CD14-positive monocyte (primary cell): ENCODE data around the gene SSU72. TPM values are rescaled to one million over a fixed set of nuclear protein-coding genes. Genes with fewer than 3 reads are reported as not detected.

Source experiments
- DNase-seq, 3 donors: peaks; one replicate each; pipeline ENCODE4 v3.0.0-alpha.2; 2011 to 2022
- H2AFZ ChIP-seq: 2 replicates; pipeline ENCODE4 v1.6.0; 2012; ENCODE audit warnings: mild to moderate bottlenecking, low read depth, low read length, inconsistent platforms; ENCODE audit not compliant: insufficient read depth, poor library complexity, severe bottlenecking
- H3K27ac ChIP-seq, 2 donors: 1 replicate in 1 of 2; 2 replicates in 1 of 2; pipeline ENCODE4 v1.5.1; 2012 to 2013; ENCODE audit warnings: low read length in 2 of 2, control low read depth in 1 of 2, inconsistent platforms in 1 of 2, low read depth in 1 of 2, mild to moderate bottlenecking in 1 of 2
- H3K27me3 ChIP-seq, 2 donors: one replicate each; pipeline versions ENCODE4 v1.6.0 to v1.6.1; 2011 to 2013; ENCODE audit warnings: low read length in 2 of 2; ENCODE audit not compliant: control insufficient read depth in 2 of 2, insufficient read depth in 2 of 2
- H3K36me3 ChIP-seq, 2 donors: replicated peaks in 1 of 2; 1 replicate in 1 of 2; 2 replicates in 1 of 2; pipeline versions ENCODE4 v1.5.1 to v1.6.1; 2012 to 2013; ENCODE audit warnings: low read length in 2 of 2, control low read depth in 1 of 2, inconsistent platforms in 1 of 2, mild to moderate bottlenecking in 1 of 2; ENCODE audit not compliant: insufficient read depth in 2 of 2, control insufficient read depth in 1 of 2
- H3K4me1 ChIP-seq, 2 donors: 1 replicate in 1 of 2; 2 replicates in 1 of 2; pipeline versions ENCODE4 v1.5.1 to v1.6.1; 2012 to 2013; ENCODE audit warnings: low read length in 2 of 2, control low read depth in 1 of 2, inconsistent platforms in 1 of 2, mild to moderate bottlenecking in 1 of 2, moderate library complexity in 1 of 2; ENCODE audit not compliant: insufficient read depth in 2 of 2, control insufficient read depth in 1 of 2
- H3K4me2 ChIP-seq: replicated peaks from 2 replicates; pipeline ENCODE3; 2012; ENCODE audit warnings: low read length, moderate library complexity, mild to moderate bottlenecking; ENCODE audit not compliant: poor library complexity, severe bottlenecking; ENCODE audit errors: extremely low read depth
- H3K4me3 ChIP-seq, 3 experiments: fragments of 200-600 bp in 1 of 3; sonication (generic) in 1 of 3; replicated peaks in 1 of 3; 1 replicate in 2 of 3; 2 replicates in 1 of 3; pipeline ENCODE4 v1.5.1; 2011 to 2013; ENCODE audit warnings: low read length in 3 of 3, mild to moderate bottlenecking in 3 of 3, control low read depth in 2 of 3, low read depth in 2 of 3, inconsistent platforms in 1 of 3, moderate library complexity in 1 of 3
- H3K79me2 ChIP-seq: 2 replicates; pipeline ENCODE4 v1.6.0; 2012; ENCODE audit warnings: mild to moderate bottlenecking, control low read depth, inconsistent platforms, low read length, moderate library complexity; ENCODE audit not compliant: insufficient read depth
- H3K9ac ChIP-seq: 2 replicates; pipeline ENCODE4 v1.6.0; 2017; ENCODE audit warnings: low read length, mild to moderate bottlenecking; ENCODE audit not compliant: insufficient read depth, poor library complexity, severe bottlenecking
- H3K9me3 ChIP-seq, 2 donors: replicated peaks in 1 of 2; 1 replicate in 1 of 2; 2 replicates in 1 of 2; pipeline versions ENCODE4 v1.5.1 to v1.6.1; 2012 to 2013; ENCODE audit warnings: low read length in 2 of 2, control low read depth in 1 of 2; ENCODE audit not compliant: control insufficient read depth in 1 of 2, insufficient read depth in 1 of 2
- H4K20me1 ChIP-seq: 2 replicates; pipeline ENCODE4 v1.6.0; 2012; ENCODE audit warnings: mild to moderate bottlenecking, low read length, control low read depth, moderate library complexity; ENCODE audit not compliant: insufficient read depth
- H3K27ac Mint-ChIP-seq, 7 donors: one replicate each; pipeline ENCODE4 v1.8.0; 2020; ENCODE audit warnings: mild to moderate bottlenecking in 7 of 7, mixed read lengths in 7 of 7, moderate library complexity in 6 of 7, inconsistent platforms in 2 of 7
- H3K27me3 Mint-ChIP-seq, 3 donors: one replicate each; pipeline ENCODE4 v1.8.0; 2021 to 2022; ENCODE audit warnings: low read depth in 3 of 3, mild to moderate bottlenecking in 3 of 3, mixed read lengths in 3 of 3, moderate library complexity in 3 of 3, inconsistent platforms in 1 of 3
- H3K36me3 Mint-ChIP-seq, 2 donors: one replicate each; pipeline ENCODE4 v1.8.0; 2020; ENCODE audit warnings: mixed read lengths in 2 of 2, inconsistent platforms in 1 of 2, mild to moderate bottlenecking in 1 of 2
- H3K4me1 Mint-ChIP-seq: one replicate; pipeline ENCODE4 v1.8.0; 2020; ENCODE audit warnings: mild to moderate bottlenecking, mixed read lengths
- H3K4me3 Mint-ChIP-seq, 2 donors: one replicate each; pipeline ENCODE4 v1.8.0; 2020; ENCODE audit warnings: mild to moderate bottlenecking in 2 of 2, mixed read lengths in 2 of 2, moderate library complexity in 1 of 2
- H3K9me3 Mint-ChIP-seq, 7 donors: one replicate each; pipeline ENCODE4 v1.8.0; 2020 to 2022; ENCODE audit warnings: mixed read lengths in 7 of 7, mild to moderate bottlenecking in 6 of 7, moderate library complexity in 6 of 7, inconsistent platforms in 2 of 7
- WGBS: methylation state at CpG from one replicate; pipeline ENCODE4 v1.1.5; 2013; ENCODE audit warnings: missing lambda C conversion rate; ENCODE audit not compliant: insufficient coverage; 5-methylcytosine and 5-hydroxymethylcytosine counted together
- intact Hi-C, 2 donors: fragments of 100-400 bp; cut with micrococcal nuclease; formaldehyde crosslinking; loops; one replicate each; pipeline versions ENCODE4 v1.15.0 to v1.15.1; 2023
- polyA plus RNA-seq, 3 donors: library from polyadenylated mRNA; depleted of rRNA in 1 of 3; unstranded in 2 of 3; stranded (reverse) in 1 of 3; fragments of 300-500 nt in 2 of 3; fragments of >200 nt in 1 of 3; fragmentation: Illumina TruSeq in 2 of 3; gene quantifications; 1 replicate in 2 of 3; 2 replicates in 1 of 3; pipeline ENCODE4 v1.2.3, GENCODE V29; 2012 to 2021
- TF ChIP-seq, protein P1 (sequence below): fragments of 200-600 bp; IDR thresholded peaks from one replicate; pipeline ENCODE4 v1.8.0; 2022; ENCODE audit warnings: antibody characterized with exemption, mild to moderate bottlenecking

The SSU72 gene
- polyA plus RNA-seq, 3 donors: 88.1 to 168 (median 138) TPM

DNA sequence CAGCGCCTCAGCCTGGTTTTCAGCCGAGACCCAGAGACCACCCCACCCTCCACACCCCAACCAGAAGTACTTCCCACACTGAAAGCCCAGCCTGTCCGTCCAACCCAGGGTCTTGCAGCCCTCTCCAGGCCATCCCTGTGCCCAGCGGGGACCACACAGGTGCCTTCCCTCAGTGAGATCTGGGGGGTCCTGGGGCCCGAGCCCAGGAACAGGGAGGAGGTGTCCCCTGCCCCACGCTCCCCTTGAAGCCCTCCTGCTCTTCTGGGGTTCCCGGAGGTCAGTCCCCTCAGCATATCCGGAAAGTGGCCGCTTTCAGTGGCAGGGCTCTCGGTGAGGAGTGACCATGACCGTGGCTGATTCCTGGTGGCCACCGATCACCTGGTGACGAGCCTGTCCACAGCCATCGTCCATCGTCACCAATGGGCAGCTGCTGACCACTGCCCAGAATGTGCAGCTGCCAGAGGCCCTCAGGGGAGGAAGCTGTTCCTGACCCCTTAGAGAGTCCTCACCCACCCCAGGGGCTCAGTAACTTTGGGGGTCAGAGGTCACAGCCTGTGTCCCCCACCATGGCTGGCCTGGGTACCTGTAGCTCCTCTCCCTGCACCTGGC is 37.6 kb downstream of the SSU72 start:
- peaks cover 0 to 20% of the 10 kb centered on the region in 2 donors for H3K27me3 ChIP-seq
- peaks cover 4% of the 10 kb centered on the region for H3K4me1 Mint-ChIP-seq
- H3K79me2 ChIP-seq: no peaks in the 10 kb centered on the region
- peaks cover 3 to 7% of the 10 kb centered on the region in 2 donors for H3K4me1 ChIP-seq
- H3K4me3 ChIP-seq: no peak overlapping the region
- peaks cover 7% of the 10 kb centered on the region for H4K20me1 ChIP-seq
- H2AFZ ChIP-seq: no peak overlapping the region
- intact Hi-C loops: no loop called here
- peaks cover 1 to 7% (median 5%) of the 10 kb centered on the region in 7 donors for H3K9me3 Mint-ChIP-seq
- H3K27ac ChIP-seq: no peak overlapping the region
- H3K36me3 Mint-ChIP-seq: peaks cover 11 to 17% of the 10 kb centered on the region in 2 donors
- no peak for DNase-seq
- TF ChIP-seq, protein P1, sequence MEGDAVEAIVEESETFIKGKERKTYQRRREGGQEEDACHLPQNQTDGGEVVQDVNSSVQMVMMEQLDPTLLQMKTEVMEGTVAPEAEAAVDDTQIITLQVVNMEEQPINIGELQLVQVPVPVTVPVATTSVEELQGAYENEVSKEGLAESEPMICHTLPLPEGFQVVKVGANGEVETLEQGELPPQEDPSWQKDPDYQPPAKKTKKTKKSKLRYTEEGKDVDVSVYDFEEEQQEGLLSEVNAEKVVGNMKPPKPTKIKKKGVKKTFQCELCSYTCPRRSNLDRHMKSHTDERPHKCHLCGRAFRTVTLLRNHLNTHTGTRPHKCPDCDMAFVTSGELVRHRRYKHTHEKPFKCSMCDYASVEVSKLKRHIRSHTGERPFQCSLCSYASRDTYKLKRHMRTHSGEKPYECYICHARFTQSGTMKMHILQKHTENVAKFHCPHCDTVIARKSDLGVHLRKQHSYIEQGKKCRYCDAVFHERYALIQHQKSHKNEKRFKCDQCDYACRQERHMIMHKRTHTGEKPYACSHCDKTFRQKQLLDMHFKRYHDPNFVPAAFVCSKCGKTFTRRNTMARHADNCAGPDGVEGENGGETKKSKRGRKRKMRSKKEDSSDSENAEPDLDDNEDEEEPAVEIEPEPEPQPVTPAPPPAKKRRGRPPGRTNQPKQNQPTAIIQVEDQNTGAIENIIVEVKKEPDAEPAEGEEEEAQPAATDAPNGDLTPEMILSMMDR: no peak
- H3K36me3 ChIP-seq: peaks cover 8 to 9% of the 10 kb centered on the region in 2 donors
- H3K4me2 ChIP-seq: no peak overlapping the region
- WGBS: 95% methylated on average over 15 of the region's 15 CpGs
- no peak overlapping the region for H3K4me3 Mint-ChIP-seq
- no peak overlapping the region for H3K27ac Mint-ChIP-seq
- peaks cover 4 to 28% (median 14%) of the 10 kb centered on the region in 3 donors for H3K27me3 Mint-ChIP-seq
- peaks cover 0 to 6% of the 10 kb centered on the region in 2 donors for H3K9me3 ChIP-seq
- no peak overlapping the region for H3K9ac ChIP-seq

DNA sequence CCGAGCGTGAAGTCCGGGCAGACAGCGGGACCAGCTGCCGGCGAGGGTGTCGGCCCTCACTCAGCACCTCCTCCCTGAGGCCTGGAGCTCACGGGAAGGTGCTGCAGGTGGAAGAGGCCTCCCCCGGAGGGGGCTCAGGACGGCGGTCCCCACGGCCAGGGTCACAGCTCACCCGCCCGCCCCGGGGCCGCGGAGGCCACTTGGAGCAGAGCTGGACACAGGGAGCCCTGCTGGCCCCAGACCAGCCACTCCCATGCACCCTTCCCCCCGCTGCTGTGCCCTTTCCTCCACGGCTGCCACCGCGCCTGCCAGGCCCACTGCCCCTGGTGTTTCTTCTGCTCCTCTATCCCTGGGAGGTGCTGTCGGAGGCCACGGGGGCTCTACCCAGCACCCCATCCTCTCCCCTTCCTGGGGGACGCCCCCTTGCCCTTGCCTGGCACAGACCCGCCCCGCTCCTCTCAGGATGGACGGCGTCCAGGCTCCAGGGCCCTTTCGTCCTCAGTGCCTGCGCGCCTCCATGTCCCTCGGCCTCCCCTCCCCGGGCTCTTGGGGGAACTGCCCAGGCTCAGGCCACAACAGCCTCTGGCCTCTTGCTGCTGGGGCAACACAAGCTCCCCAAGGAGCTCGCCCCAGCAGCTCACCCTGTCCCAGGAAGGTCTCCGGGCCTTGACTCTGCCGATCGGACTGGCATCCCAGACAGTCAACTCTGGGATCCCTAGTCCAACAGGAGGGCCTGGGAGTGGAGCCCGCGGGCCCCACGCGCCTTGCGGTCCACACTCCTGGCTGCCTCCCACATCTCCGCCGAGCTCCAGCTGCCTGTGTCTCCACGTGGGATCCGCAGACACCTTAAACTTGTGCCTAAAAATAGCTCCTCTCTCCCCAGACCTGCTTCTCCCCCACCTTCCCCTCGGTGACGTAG is 38.4 kb downstream of the SSU72 start:
- Histone ChIP-seq H3K4me1 (peaks cover 3 to 7% of the 10 kb centered on the region in 2 donors), H3K79me2 (no peaks in the 10 kb centered on the region), H3K27me3 (peaks cover 0 to 16% of the 10 kb centered on the region in 2 donors), H3K4me3 (no peak overlapping the region), H3K27ac (no peak overlapping the region), H4K20me1 (peaks cover 5% of the 10 kb centered on the region), H3K9ac (no peak overlapping the region), H3K4me2 (no peak overlapping the region), H3K9me3 (peaks cover 0 to 11% of the 10 kb centered on the region in 2 donors), H3K36me3 (peaks cover 1 to 2% of the 10 kb centered on the region in 2 donors), H2AFZ (no peak overlapping the region)
- H3K4me3 Mint-ChIP-seq: no peak overlapping the region
- peaks cover under 1 to 25% (median 14%) of the 10 kb centered on the region in 3 donors for H3K27me3 Mint-ChIP-seq
- TF ChIP-seq, protein P1: no peak
- no peak overlapping the region for H3K27ac Mint-ChIP-seq
- H3K4me1 Mint-ChIP-seq: peaks cover 4% of the 10 kb centered on the region
- intact Hi-C loops: no loop called here
- no peak for DNase-seq
- peaks cover 5 to 14% of the 10 kb centered on the region in 2 donors for H3K36me3 Mint-ChIP-seq
- WGBS: 91% methylated on average over 46 of the region's 48 CpGs
- H3K9me3 Mint-ChIP-seq: peaks cover 5 to 13% (median 8%) of the 10 kb centered on the region in 7 donors
